HG03196 (cell line): Measurements from ENCODE around the gene PIH1D1.
A peak's percentile ranks its signal among the peaks of the same experiment; 100 is the strongest.
"Not testable (repeated sequence)": the region's sequence is repeated elsewhere in the genome, so short reads cannot be mapped to it uniquely, and the experiment has no call there.

Experiments used
- ATAC-seq: cut with Tn5 transposase; IDR thresholded peaks from one replicate; pipeline ENCODE4 v1.9.1; 2021; ENCODE audit not compliant: unreplicated experiment

The PIH1D1 gene

DNA sequence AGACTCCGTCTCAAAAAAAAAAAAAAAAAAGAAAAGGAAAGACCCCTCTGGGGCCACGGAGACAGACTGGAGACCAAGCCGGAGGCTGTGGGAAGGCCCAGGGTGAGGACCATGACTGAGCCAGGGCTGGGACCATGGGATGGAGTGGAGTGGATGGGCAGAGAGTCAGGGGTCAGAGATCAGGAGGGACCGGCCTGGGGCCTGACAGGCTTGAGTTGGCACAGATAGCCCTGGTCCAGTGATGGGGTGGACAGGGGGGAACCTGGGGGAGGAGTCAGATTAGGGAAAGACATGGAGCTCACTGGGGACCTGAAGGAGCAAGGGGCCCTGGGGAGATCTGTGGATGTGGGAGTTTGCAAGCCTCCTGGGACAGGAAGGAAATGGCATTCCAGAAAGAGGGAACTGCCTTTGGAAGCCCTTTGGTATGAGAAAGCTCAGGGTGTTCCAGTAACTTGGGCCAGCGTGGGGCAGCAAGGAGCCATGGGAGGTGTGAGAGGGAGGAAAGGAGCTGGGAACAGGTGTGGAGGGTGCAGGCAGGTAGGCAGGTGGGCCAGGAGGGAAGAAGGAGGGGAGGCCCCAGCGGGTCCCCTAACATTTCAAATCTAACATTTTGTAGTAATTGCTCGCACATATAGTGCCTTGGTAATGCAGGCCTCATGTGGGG lies 29.5 kb upstream of the PIH1D1 start:
- no peak for ATAC-seq

DNA sequence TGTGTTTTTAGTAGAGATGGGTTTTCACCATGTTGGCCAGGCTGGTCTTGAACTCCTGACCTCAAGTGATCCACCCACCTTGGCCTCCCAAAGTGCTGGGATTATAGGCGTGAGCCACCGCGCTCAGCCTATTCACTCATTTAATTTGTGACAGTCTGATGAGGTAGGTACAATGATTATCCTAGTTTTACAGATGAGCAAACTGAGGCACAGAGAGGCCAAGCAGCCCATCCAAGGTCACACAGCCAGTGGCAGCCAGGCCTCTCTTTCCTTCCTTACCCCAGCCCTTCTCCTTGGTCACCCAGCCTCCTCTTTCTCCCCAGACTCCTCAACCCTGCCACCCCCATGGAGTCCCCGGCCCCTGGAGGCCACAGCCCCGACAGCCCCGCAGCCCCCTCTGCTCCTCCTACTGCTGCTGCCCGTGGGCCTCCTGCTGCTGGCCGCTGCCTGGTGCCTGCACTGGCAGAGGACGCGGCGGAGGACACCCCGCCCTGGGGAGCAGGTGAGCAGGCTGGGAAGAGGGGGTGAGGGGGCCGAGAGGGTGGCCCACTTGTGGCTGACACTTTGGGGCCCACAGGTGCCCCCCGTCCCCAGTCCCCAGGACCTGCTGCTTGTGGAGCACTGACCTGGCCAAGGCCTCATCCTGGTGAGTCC lies 28.5 kb upstream of the PIH1D1 start:
- ATAC-seq = no peak

DNA sequence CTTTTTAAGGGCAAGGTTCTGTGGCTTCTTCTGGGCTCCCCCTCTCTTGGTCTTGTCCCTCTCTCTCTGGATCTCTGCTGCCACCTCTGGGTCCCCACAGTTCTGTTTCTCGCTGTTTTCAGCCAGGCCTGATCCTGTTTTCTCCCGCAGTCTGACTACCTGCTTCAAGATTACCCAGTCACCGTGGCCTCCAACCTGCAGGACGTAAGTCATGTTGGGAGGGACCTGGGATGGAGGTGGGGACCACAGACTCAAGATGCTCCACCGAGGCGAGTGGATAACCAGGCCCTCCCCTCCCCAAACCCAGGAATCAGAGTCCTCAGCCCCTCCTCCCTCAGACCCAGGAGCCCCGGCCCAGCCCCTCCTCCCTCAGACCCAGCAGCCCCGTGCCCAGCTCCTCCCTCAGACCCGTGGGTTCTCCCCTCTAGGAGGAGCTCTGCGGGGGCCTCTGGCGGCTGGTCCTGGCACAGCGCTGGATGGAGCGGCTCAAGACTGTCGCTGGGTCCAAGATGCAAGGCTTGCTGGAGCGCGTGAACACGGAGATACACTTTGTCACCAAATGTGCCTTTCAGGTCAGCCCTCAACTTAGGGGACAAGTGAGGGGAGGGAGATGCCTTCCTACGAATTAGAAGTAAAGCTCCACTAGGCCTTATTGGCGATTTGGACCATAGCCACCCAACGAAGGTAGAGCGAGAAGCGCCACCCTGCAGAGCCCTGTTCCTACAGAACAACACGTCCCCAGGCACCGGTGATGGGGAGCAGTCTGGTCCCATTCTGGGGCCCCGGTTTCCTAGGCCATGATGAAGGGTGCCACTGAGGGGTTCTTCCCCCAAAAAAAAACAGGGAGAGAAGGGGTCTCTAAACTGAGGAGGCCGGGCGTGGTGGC lies 24.6 kb upstream of the PIH1D1 start:
- no peak for ATAC-seq

DNA sequence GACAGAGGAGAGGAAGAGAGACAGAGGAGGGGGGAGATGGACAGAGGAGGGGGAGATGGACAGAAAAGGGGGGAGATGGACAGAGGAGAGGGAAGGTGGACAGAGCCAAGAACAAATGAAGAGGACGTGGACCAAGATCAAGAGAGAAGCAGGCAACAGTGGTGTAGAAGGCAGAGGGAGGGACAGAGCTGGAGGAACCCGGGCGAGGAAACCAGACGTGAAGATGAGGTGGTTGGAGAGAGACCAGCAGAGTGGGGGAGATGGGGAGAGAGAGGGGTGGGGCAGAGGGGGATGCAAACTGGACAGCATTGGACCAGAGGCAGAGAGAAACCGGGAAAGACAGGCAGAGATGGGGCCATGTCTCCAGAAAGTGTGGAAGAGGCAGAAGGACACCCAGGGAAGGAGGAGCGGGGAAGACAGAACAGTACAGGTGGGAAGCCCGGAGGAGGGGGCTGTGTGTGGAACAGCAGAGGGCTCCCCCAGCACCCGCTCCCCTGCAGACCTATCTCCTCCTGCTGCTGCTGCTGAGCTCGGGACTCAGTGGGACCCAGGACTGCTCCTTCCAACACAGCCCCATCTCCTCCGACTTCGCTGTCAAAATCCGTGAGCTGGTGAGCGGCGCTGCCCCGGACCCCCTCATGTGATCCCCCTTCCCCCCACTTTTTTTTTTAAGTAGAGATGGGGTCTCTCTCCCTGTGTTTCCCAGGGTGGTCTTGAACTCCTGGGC lies 23.7 kb upstream of the PIH1D1 start:
- no peak for ATAC-seq

DNA sequence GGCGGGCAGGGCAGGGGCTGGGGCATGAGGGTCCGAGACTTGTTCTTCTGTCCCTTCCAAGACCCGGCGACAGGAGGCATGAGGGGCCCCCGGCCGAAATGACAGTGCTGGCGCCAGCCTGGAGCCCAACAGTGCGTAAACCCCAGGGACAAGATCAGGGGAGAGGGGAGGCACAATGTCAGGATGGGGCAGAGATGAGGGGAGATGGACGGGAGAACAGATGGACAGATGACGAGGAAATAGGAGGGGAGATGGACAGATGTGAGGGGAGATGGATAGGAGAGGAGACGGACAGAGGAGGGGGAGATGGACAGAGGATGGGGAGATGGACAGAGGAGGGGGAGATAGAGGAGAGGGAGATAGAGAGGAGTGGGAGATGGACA lies 22.9 kb upstream of the PIH1D1 start:
- no peak for ATAC-seq

DNA sequence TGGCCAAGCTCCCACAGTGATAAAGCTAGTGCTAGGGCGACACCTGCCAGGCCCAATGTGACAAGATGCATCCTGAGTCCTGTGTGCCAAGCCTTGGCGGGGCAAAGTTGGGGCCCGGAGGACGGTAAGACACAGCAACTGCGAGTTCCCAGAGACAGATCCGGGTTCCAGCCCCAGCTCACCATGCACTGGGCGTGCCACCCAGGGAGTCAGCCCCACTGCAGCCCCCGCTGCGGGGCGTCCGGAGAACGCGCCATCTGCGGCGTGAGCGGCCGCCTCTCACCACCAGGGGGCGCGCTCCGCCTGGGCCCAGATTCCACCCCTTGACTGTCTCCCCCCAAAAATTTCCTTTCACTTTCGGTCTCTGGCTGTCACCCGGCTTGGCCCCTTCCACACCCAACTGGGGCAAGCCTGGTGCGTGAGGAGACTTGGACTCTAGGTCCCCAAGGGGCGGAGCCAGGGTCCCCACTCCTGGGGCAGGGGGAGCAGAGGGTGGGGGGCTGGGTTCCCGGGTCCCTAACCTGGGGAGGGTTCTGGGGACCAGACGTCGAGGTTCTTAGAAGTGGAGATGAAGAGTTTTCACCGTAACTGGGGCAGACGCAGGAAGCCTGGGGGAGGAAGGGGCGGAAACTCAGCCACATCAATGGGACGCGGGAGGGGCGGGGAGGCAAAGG lies 22.4 kb upstream of the PIH1D1 start, which contains the start of gene FLT3LG:
Gene FLT3LG, plus strand, starts transcription at position 348 of the 674 bp plus-strand sequence. CDS start 425 bp downstream, outside the sequence.
- ATAC-seq = peak; percentile 42

DNA sequence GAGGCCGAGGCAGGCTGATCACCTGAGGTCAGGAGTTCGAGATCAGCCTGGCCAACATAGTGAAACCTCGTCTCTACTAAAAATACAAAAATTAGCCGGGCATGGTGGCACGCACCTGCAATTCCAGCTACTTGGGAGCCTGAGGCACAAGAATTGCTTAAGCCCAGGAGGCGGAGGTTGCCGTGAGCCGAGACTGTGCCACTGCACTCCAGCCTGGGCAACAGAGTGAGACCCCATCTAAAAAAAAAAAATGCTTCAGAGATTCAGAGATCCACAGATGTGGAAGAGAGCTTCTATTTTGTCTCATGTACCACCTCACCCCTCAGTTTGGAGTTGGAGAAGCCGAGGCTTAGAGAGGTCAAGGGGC lies 21.9 kb upstream of the PIH1D1 start:
- ATAC-seq = not testable (repeated sequence)

DNA sequence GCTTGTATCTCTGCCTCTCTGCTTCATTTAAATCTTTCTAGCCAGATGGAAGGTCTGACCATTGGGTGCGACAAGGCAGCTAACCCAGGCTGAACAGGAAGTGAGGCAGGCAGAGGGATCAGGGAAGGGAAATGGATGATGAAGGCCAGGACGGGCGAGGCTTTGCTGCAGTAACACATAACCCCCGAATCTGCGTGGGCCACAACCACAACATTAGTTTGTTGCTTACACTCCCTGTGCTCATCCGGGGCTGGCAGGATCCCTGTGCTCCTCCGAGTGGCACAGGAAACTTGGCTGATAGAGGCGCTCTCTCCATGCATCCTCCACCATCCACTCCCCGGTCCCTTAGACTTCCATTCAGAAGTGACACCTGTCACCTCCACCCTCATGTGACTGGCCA lies 21.3 kb upstream of the PIH1D1 start:
- no peak for ATAC-seq

DNA sequence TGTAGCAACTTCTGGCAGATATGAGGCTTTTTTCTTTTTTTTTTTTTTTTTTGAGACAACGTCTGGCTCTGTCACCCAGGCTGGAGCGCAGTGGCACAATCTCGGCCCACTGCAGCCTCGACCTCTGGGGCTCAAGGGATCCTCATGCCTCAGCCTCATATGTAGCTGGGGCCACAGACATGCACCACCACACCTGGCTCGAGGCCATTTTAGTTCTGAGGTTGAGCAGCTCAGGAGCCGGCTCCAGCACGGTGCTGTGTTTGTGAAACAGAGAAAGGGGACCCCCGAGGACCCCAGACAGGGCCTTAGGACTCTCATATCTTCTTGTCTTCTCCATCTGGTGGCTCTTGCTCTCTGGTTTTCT lies 19.0 kb upstream of the PIH1D1 start:
- no peak for ATAC-seq

DNA sequence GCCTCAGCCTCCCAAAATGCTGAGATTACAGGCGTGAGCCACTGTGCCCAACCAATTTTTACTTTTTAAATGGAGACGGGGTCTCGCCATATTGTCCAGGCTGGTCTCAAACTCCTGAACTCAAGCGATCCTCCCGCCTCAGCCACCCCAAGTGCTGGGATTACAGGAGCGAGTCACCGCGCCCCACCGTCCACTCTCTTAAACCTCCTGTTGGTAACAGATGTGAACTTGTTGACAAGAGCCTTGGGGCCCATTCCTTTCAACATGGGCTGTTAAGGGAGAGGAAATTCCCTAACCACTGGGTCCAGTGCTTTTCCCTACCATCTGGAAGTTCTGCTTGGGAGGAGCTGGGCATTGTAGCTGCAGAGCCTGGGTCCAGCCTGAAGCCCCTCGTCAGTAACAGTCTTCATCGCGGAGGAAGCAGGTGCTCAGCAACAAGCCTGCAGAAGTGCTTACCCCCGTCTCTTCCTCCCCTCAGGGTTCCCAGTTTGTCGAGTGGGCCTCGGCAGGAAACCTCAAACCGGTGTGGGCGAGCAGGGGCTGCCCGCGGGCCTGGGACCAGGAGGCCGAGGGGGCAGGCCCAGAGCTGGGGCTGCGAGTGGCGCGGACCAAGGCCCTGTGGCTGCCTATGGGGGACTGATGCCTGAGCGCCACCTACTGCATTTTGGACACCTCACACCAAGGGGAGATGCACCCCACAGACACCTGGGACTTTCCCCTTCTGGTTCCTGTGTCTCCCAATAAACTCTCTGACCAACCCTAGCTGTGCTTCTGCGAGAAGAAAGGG lies 18.4 kb upstream of the PIH1D1 start:
- ATAC-seq = peak; percentile 52

DNA sequence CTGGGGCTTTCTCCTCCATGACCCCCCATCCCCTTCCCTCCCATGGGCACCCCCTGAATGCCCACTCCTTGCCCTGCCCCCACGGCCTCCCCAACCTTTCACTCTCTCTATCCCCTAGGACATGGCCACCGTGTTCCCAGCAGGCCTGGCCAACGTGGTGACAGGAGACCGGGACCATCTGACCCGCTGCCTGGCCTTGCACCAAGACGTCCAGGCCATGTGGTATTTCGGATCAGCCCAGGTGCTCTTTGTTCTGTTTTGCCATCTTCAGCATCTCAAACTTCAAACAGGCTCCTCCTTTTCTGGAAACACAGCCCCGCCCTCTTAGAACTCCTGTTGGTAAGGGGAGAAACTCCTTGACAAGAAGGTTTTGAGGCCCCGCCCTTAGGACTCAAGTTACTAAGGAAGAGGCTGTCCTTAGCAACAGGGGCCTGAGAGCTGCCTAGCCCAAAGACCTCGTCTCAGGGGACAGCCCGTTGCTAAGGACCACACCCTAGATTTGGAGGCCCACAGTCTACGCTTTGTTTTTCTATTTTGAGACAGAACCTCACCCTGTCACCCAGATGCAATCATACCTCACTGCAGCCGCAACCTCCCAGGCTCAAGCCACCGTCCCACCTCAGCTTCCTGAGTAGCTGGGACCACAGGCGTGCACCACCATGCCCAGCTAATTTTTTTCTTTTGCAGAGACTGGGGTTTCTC lies 17.3 kb upstream of the PIH1D1 start:
- ATAC-seq = no peak

DNA sequence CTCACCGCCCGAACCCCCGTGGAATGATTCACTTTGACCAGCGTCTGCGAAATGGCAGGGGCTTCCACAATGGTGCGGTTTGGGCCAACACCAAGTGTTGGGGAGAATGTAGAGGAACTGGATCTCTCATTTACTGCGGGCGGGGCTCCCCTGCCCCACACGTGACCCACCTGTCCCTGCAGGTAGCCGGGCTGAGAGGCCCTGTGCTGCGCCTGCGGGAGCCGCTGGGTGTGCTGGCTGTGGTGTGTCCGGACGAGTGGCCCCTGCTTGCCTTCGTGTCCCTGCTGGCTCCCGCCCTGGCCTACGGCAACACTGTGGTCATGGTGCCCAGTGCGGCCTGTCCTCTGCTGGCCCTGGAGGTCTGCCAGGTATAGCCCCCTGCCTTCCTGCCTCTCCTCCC lies 16.6 kb upstream of the PIH1D1 start:
- ATAC-seq = no peak

DNA sequence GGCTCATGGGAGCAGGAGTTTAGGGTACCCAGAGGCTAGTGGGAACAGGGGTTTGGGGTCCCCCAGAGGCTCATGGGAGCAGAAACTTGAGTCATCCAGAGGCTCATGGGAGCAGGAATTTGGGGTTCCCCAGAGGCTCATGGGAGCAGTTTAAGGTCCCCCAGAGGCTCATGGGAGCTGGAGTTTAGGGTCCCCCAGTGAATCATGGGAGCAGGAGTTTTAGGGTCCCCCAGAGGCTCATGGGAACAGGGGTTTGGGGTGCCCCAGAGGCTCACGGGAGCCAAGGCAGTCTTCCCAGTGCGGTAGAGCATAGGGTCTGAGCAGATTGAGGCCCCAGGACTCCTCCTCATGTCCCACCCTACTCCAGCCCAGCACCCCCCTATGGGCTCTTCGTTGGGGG lies 13.8 kb upstream of the PIH1D1 start:
- no peak for ATAC-seq

DNA sequence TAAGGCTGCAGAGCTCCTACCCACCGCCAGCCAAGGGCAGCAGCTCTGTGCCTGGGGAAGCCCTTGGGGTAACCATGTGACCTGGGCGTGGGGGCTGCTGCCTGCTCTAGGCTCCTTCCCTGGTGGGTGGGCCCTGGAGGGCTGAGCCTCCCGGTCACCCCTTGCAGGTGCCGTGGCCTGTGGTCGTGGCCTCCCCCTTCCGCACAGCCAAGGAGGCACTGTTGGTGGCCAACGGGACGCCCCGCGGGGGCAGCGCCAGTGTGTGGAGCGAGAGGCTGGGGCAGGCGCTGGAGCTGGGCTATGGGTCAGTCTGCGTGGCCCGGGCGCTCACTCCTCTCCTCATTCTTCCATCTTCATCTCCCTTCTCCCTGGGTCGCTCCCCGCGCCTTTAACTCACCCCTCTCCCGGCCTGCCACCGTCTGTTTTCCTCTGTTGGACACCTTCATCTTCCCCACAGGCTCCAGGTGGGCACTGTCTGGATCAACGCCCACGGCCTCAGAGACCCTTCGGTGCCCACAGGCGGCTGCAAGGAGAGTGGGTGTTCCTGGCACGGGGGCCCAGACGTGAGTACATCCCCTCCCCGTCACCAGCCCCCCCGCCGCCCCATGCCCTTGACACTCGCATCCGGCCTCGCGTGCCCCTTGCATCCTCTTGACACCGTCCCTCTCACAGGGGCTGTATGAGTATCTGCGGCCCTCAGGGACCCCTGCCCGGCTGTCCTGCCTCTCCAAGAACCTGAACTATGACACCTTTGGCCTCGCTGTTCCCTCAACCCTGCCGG lies 12.5 kb upstream of the PIH1D1 start:
- ATAC-seq = no peak

DNA sequence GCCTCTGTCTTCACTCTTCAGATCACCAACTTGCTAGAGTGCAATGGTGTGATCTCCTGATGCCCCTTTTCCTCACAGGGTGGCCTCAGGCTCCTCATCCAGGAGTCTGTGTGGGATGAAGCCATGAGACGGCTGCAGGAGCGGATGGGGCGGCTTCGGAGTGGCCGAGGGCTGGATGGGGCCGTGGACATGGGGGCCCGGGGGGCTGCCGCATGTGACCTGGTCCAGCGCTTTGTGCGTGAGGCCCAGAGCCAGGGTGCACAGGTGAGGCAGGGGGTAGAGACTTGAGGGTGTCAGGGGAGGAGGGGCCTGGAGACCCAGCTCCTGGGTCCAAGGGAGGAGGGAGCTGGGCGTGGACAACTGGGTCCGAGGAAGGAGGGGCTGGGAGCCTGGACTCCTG lies 10.9 kb upstream of the PIH1D1 start:
- no peak for ATAC-seq

DNA sequence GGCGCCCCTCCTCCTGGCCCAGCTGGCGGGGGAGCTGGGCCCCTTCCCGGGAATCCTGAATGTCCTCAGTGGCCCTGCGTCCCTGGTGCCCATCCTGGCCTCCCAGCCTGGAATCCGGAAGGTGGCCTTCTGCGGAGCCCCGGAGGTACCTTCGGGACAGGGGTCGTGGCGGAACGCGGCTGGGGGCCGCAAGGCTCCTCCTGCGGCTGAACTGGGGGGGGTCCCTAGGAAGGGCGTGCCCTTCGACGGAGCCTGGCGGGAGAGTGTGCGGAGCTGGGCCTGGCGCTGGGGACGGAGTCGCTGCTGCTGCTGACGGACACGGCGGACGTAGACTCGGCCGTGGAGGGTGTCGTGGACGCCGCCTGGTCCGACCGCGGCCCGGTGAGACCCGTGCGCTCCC lies 10.0 kb upstream of the PIH1D1 start:
- ATAC-seq = no peak

DNA sequence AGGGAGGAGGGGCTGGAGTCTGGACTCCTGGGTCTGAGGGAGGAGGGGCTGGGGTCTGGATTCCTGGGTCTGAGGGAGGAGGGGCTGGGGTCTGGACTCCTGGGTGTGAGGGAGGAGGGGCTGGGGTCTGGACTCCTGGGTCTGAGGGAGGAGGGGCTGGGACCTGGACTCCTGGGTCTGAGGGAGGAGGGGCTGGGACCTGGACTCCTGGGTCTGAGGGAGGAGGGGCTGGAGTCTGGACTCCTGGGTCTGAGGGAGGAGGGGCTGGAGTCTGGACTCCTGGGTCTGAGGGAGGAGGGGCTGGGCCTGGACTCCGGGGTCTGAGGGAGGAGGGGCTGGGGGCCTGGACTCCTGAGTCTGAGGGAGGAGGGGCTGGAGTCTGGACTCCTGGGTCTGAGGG lies 9.5 kb upstream of the PIH1D1 start:
- not testable (repeated sequence) for ATAC-seq

DNA sequence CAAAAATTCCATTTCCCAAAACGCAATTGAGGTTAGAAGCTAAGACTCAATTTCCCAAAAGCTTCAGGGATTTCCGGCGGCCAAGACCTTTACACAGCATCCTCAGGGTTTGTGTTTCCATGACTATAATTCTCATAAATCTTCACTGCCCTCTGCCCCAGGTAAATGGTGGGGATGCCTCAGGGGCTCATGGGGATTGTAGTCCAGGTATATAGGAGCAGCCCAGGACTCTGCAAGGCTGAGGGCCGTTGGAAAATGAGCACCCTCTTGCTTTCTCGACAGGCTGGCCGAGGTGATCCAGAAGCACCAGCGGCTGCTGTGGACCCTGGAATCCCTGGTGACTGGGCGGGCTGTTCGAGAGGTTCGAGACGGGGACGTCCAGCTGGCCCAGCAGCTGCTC lies 7.8 kb upstream of the PIH1D1 start:
- ATAC-seq = no peak

DNA sequence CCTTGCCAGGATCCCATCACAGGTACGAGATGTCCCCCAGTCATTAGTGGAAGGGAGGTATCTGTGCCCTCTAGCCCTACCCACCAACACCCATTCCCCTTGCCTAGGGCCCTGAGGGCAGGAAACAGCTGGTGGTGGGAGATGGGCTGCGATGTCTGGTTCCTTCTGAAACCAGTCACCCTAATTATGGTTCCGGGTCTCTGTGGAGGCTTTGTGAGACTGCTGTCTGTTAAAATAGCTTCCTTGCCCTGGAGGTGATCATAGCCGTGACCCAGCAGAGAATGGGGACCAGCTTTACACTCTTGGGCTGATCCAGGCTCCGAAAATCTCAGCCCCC lies 6.9 kb upstream of the PIH1D1 start:
- ATAC-seq = no peak
